Measurements from ENCODE around the gene KRT6C. TPM values are rescaled to one million over a fixed set of nuclear protein-coding genes. Genes with fewer than 3 reads are reported as not detected.

KRT6C gene
- total RNA-seq, 1 donor from 2014 or later, result not detected

DNA sequence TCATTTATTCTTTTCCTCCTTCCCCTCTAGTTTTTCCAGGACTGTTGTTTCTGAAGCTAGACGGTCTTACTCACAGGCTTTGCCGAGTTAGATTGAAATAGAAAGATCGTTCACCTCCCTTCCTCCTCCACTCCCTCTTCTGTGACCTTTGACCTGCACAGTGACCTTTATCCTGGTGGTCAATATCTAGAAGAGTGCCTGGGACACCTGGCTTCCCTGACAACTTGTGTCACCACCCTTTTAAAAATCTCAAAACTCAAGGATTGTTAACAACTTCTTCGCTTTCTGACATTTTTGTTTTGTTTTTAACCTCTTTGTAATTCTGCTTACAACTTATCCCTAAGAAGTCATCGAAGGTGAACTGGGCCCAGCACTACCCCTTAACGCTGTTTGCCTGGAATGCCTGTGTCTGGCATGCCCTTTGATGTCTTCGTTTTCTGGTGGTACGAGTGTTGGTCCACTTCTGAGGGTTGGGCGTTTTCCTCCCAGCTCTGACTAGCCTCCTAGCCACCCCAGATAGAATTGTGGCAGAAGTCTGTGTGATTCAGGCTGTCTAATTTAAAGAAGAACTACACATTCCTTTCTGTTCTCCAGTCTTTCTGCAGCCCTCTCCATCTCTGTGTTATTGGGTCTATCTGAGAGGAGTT is 36.7 kb downstream of the KRT6C start:
- Histone ChIP-seq H3K36me3 (ENCODE audit: control insufficient read depth in 3 of 3, insufficient read depth in 3 of 3, low read length in 3 of 3) (no peaks in the 10 kb centered on the region), H3K4me1 (ENCODE audit: control insufficient read depth in 3 of 3, insufficient read depth in 3 of 3, low read length in 3 of 3) (no peaks in the 10 kb centered on the region), H3K27me3 (ENCODE audit: control insufficient read depth in 3 of 3, insufficient read depth in 3 of 3, low read length in 3 of 3) (peaks cover 23 to 54% (median 50%) of the 10 kb centered on the region in 3 donors), H3K4me3 (ENCODE audit: low read length in 3 of 3) (no peak overlapping the region), H3K9ac (ENCODE audit: low read depth in 1 of 3, low read length in 3 of 3) (no peak overlapping the region), H3K27ac (ENCODE audit: low read depth, low read length) (no peak overlapping the region), H3K9me3 (ENCODE audit: control insufficient read depth in 3 of 3, low read length in 3 of 3) (no peaks in the 10 kb centered on the region)

DNA sequence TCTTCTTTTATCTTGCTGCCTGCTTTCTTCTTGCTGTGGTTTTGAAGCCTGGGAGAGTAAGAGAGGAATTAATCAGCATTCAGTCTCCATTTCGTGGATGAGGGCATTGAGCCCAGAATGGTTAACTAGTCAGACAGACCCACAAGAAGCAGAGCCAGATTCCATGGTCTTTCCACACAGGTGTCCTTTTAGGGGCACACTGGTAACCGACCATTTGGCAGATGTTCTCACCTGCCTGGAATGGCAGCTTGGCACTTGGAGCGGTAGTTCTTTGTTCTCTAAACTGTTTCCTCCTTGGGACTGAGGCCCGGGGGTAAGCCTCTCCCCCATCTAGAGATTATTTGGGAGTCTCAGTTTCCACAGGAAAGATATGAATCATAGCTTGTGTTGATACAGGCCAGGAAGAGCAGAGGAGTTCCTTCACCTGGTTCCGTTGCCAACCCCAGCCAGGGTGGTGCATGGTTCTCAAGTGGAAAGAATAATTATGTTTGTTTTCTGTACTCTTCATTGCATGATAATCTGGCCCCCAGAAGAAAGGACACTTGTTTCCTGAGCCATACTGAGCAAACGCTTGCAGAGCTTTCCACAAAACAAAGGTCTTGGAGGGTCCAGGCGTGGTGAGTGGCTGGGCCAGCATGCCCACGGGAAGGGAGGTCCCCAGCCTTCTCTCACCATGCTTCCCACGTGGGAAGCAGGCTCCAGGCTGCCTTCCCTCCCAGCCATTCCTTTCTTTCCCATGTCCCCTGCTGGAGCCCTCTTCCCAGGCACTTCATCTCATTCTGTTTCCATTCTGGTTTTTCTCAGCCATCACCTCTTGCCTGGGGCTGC is 37.4 kb downstream of the KRT6C start:
- Histone ChIP-seq H3K9me3 (ENCODE audit: control insufficient read depth in 3 of 3, low read length in 3 of 3) (no peaks in the 10 kb centered on the region), H3K4me3 (ENCODE audit: low read length in 3 of 3) (no peak overlapping the region), H3K27ac (ENCODE audit: low read depth, low read length) (no peak overlapping the region), H3K36me3 (ENCODE audit: control insufficient read depth in 3 of 3, insufficient read depth in 3 of 3, low read length in 3 of 3) (no peaks in the 10 kb centered on the region), H3K4me1 (ENCODE audit: control insufficient read depth in 3 of 3, insufficient read depth in 3 of 3, low read length in 3 of 3) (no peaks in the 10 kb centered on the region), H3K27me3 (ENCODE audit: control insufficient read depth in 3 of 3, insufficient read depth in 3 of 3, low read length in 3 of 3) (peaks cover 26 to 54% (median 50%) of the 10 kb centered on the region in 3 donors), H3K9ac (ENCODE audit: low read depth in 1 of 3, low read length in 3 of 3) (no peak overlapping the region)

DNA sequence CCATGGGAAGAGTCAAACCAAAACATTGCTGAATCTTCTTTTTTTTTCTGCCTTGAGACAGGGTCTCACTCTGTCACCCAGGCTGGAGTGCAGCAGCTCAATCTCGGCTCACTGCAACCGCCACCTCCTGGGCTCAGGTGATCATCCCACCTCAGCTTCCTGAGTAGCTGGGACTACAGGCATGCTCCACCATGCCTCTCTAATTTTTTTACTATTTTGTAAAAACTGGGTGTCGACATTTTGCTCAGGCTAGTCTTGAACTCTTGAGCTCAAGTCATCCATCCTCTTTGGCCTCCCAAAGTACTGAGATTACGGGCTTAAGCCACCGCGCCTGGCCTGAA is 38.0 kb downstream of the KRT6C start:
- Histone ChIP-seq H3K9me3 (ENCODE audit: control insufficient read depth in 3 of 3, low read length in 3 of 3) (no peaks in the 10 kb centered on the region), H3K4me1 (ENCODE audit: control insufficient read depth in 3 of 3, insufficient read depth in 3 of 3, low read length in 3 of 3) (no peaks in the 10 kb centered on the region), H3K27me3 (ENCODE audit: control insufficient read depth in 3 of 3, insufficient read depth in 3 of 3, low read length in 3 of 3) (peaks cover 26 to 53% (median 51%) of the 10 kb centered on the region in 3 donors), H3K36me3 (ENCODE audit: control insufficient read depth in 3 of 3, insufficient read depth in 3 of 3, low read length in 3 of 3) (no peaks in the 10 kb centered on the region), H3K4me3 (ENCODE audit: low read length in 3 of 3) (no peak overlapping the region), H3K9ac (ENCODE audit: low read depth in 1 of 3, low read length in 3 of 3) (no peak overlapping the region), H3K27ac (ENCODE audit: low read depth, low read length) (no peak overlapping the region)

DNA sequence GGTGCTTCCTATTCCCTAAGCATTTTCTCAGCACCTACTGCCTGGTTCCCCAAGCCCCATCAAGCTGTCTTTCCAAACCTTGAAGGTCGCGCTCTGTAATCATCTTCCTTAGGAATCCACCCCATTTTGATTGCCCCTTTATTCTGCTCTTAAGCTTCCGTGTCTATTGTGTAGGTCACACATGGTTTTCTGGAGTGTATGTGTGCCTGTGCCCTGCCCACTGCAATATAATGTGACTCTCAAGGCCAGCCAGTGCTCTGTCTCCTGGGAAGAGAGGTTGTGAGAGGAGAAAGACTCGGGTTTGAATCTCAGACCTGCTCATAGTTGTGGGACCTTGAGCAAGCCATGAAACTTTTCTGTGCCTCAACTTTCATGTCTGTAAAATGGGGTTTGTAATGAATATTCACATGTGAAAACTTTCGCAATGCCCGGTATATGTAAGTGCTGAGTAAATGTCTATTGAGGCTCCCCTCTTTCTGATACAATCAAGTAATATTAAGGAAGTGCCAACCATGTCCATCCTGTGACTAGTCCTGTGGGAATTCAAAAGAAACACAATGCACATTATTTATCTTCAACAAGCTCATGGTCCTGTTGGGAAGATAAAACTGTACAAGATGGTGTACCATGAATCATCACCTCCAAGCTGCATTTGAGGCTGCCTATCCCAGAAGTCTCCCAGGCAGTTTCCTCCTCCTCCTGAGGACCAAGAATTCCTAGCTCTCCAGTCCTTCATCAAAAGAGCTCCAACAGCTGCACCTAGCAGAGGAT is 38.7 kb downstream of the KRT6C start:
- Histone ChIP-seq H3K9ac (ENCODE audit: low read depth in 1 of 3, low read length in 3 of 3) (no peak overlapping the region), H3K27me3 (ENCODE audit: control insufficient read depth in 3 of 3, insufficient read depth in 3 of 3, low read length in 3 of 3) (peaks cover 26 to 56% (median 49%) of the 10 kb centered on the region in 3 donors), H3K27ac (ENCODE audit: low read depth, low read length) (no peak overlapping the region), H3K36me3 (ENCODE audit: control insufficient read depth in 3 of 3, insufficient read depth in 3 of 3, low read length in 3 of 3) (no peaks in the 10 kb centered on the region), H3K4me1 (ENCODE audit: control insufficient read depth in 3 of 3, insufficient read depth in 3 of 3, low read length in 3 of 3) (no peaks in the 10 kb centered on the region), H3K9me3 (ENCODE audit: control insufficient read depth in 3 of 3, low read length in 3 of 3) (no peaks in the 10 kb centered on the region), H3K4me3 (ENCODE audit: low read length in 3 of 3) (no peak overlapping the region)

DNA sequence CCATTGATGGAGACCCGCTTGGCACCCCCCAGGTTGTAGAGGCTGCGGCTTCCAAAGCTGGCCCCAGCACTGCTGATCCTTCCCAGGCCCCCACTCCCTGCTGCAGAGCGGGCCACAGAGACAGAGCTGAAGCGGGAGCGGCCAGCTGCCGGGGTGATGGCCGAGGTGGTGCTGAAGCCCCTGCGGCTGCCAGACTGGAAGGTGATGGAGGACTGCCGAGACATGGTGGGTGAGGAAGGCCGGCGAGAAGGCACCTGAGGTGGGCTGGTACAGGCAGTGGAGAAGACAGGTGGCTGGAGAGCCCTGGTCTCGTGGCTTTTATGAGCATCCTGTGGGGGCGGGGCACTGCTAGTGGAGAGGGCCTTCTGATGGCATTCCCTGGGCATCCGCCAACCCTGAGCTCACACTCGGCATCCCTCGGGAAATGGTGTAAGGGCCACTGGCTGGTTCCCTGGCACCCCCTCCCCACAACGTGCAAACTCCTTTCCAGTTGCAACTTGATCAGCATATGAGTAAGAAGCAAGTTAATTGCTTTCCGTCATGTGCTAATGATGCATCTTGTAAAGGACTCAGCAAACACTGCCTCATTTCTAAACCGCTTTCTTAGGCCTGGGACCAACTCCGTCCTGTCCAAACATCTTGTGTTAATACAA is 39.4 kb downstream of the KRT6C start, which contains the start of gene KRT75:
TSS of gene KRT75 (minus strand) at position 291 of the 653 bp plus-strand sequence. CDS start at position 224, 67 bp downstream.
- H3K9ac ChIP-seq (ENCODE audit: low read depth in 1 of 3, low read length in 3 of 3), result no peak within 1 kb of the TSS
- no peaks in the 10 kb centered on the region for H3K4me1 ChIP-seq (ENCODE audit: control insufficient read depth in 3 of 3, insufficient read depth in 3 of 3, low read length in 3 of 3)
- H3K9me3 ChIP-seq (ENCODE audit: control insufficient read depth in 3 of 3, low read length in 3 of 3), result no peaks in the 10 kb centered on the region
- no peak within 1 kb of the TSS for H3K27ac ChIP-seq (ENCODE audit: low read depth, low read length)
- no peaks in the 10 kb centered on the region for H3K36me3 ChIP-seq (ENCODE audit: control insufficient read depth in 3 of 3, insufficient read depth in 3 of 3, low read length in 3 of 3)
- no peak within 1 kb of the TSS for H3K4me3 ChIP-seq (ENCODE audit: low read length in 3 of 3)
- peaks cover 26 to 53% (median 43%) of the 10 kb centered on the region in 3 donors for H3K27me3 ChIP-seq (ENCODE audit: control insufficient read depth in 3 of 3, insufficient read depth in 3 of 3, low read length in 3 of 3)

DNA sequence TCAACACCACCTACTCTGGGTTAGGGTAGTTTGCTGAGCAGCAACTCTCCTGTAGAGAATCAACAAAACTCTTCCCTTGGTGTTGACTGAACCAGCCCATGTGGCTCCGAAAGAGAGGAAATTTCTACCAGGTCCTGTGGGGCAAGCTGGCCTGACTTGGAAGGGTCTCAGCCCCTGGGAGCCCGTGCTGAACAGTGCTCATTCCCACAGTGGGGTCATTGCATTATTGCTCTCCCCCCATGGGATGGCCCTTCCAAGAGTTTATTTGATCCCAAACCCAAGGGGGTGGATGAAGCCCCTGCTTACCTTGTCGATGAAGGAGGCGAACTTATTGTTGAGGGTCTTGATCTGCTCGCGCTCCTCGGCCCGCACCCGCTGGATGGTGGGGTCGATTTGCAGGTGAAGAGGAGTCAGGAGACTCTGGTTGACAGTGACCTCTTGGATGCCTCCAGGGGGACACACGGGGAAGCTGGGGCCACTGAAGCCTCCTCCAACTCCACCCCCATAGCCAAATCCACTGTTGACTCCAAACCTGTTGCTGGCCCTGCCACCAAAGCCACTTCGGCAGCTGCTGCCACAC is 40.0 kb downstream of the KRT6C start:
- no peaks in the 10 kb centered on the region for H3K9me3 ChIP-seq (ENCODE audit: control insufficient read depth in 3 of 3, low read length in 3 of 3)
- H3K27ac ChIP-seq (ENCODE audit: low read depth, low read length), result no peak overlapping the region
- H3K9ac ChIP-seq (ENCODE audit: low read depth in 1 of 3, low read length in 3 of 3), result no peak overlapping the region
- H3K4me3 ChIP-seq (ENCODE audit: low read length in 3 of 3), result no peak overlapping the region
- no peaks in the 10 kb centered on the region for H3K36me3 ChIP-seq (ENCODE audit: control insufficient read depth in 3 of 3, insufficient read depth in 3 of 3, low read length in 3 of 3)
- H3K27me3 ChIP-seq (ENCODE audit: control insufficient read depth in 3 of 3, insufficient read depth in 3 of 3, low read length in 3 of 3), result peaks cover 31 to 49% (median 46%) of the 10 kb centered on the region in 3 donors
- H3K4me1 ChIP-seq (ENCODE audit: control insufficient read depth in 3 of 3, insufficient read depth in 3 of 3, low read length in 3 of 3), result no peaks in the 10 kb centered on the region

DNA sequence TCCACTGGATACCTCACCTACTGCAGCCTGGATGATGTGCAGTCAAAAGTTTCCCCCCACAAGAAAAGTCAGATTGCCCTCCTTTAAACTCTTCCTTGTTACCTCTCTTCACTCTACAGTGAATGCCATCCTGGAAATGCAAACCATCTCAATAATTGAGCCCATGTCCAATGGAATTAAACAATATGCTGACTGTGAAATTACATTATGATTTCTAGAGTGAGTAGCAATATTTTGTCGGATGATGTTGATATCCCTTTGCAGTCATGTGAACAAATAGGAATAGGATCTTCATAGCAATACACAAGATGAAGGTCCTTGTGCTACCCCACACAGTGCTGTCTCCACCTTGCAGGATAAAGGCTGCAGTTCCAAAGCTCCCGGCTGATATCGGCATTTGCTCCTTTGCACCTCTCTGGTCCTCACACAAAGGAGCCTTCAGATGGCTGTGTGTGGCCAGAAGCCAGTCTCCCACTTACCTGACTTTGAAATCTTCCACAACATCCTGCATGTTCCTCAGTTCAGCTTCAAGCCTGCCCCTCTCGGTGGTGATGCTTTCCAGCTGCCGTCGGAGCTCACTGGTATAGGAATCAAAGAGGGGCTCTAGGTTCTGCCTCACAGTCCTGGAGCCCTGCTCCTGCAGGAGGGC is 40.9 kb downstream of the KRT6C start:
- no peaks in the 10 kb centered on the region for H3K4me1 ChIP-seq (ENCODE audit: control insufficient read depth in 3 of 3, insufficient read depth in 3 of 3, low read length in 3 of 3)
- H3K9me3 ChIP-seq (ENCODE audit: control insufficient read depth in 3 of 3, low read length in 3 of 3), result no peaks in the 10 kb centered on the region
- no peaks in the 10 kb centered on the region for H3K36me3 ChIP-seq (ENCODE audit: control insufficient read depth in 3 of 3, insufficient read depth in 3 of 3, low read length in 3 of 3)
- no peak overlapping the region for H3K4me3 ChIP-seq (ENCODE audit: low read length in 3 of 3)
- H3K9ac ChIP-seq (ENCODE audit: low read depth in 1 of 3, low read length in 3 of 3), result no peak overlapping the region
- H3K27me3 ChIP-seq (ENCODE audit: control insufficient read depth in 3 of 3, insufficient read depth in 3 of 3, low read length in 3 of 3), result peaks cover 31 to 52% (median 47%) of the 10 kb centered on the region in 3 donors
- H3K27ac ChIP-seq (ENCODE audit: low read depth, low read length), result no peak overlapping the region

DNA sequence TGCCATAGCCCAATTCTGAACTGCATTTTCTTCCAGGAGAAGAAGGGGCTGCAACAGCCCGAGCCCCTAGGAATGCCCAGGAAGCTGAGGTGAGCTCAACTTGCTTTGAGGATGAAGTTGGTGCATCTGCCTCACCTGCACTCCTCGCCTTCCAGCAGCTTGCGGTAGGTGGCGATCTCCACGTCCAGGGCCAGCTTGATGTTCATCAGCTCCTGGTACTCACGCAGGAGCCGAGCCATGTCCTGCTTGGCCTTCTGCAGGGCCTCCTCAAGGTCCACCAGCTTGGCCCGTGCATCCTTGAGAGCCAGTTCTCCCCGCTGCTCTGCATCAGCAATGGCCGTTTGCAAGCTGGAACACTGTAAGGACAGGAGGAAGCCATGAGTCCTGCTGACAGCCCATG is 45.5 kb downstream of the KRT6C start:
- Histone ChIP-seq H3K27me3 (ENCODE audit: control insufficient read depth in 3 of 3, insufficient read depth in 3 of 3, low read length in 3 of 3) (peaks cover 10 to 35% (median 28%) of the 10 kb centered on the region in 3 donors), H3K9ac (ENCODE audit: low read depth in 1 of 3, low read length in 3 of 3) (no peak overlapping the region), H3K4me1 (ENCODE audit: control insufficient read depth in 3 of 3, insufficient read depth in 3 of 3, low read length in 3 of 3) (no peaks in the 10 kb centered on the region), H3K27ac (ENCODE audit: low read depth, low read length) (no peak overlapping the region), H3K9me3 (ENCODE audit: control insufficient read depth in 3 of 3, low read length in 3 of 3) (no peaks in the 10 kb centered on the region), H3K36me3 (ENCODE audit: control insufficient read depth in 3 of 3, insufficient read depth in 3 of 3, low read length in 3 of 3) (no peaks in the 10 kb centered on the region), H3K4me3 (ENCODE audit: low read length in 3 of 3) (no peak overlapping the region)

DNA sequence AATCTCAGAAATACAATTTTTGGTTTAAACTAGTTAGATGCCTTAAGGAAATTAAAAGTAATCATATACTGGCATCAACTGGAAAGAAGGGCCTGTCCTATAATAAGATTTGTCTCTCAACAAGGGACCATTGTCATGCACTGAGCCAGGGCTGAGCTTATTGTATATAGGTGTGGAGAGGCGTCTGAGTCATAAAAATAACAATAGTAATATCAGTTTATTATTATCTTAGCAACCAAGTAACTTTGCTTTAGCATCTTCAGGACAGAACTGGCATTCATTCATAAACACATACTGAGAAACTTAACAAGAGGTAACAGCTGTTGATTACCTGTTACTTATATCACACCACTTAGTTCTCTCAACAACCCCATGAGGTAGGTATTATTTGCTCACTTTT is 46.5 kb downstream of the KRT6C start:
- Histone ChIP-seq H3K36me3 (ENCODE audit: control insufficient read depth in 3 of 3, insufficient read depth in 3 of 3, low read length in 3 of 3) (no peaks in the 10 kb centered on the region), H3K27ac (ENCODE audit: low read depth, low read length) (no peak overlapping the region), H3K4me1 (ENCODE audit: control insufficient read depth in 3 of 3, insufficient read depth in 3 of 3, low read length in 3 of 3) (no peaks in the 10 kb centered on the region), H3K9ac (ENCODE audit: low read depth in 1 of 3, low read length in 3 of 3) (no peak overlapping the region), H3K27me3 (ENCODE audit: control insufficient read depth in 3 of 3, insufficient read depth in 3 of 3, low read length in 3 of 3) (peaks cover 8 to 33% (median 25%) of the 10 kb centered on the region in 3 donors), H3K9me3 (ENCODE audit: control insufficient read depth in 3 of 3, low read length in 3 of 3) (no peaks in the 10 kb centered on the region), H3K4me3 (ENCODE audit: low read length in 3 of 3) (no peak overlapping the region)

Data from skeletal muscle tissue (tissue), 4 donors.